GM18868 (cell line): ENCODE results near the gene GPR33.
"Not testable (repeated sequence)": the region's sequence is repeated elsewhere in the genome, so short reads cannot be mapped to it uniquely, and the experiment has no call there.

Source experiments
- ATAC-seq: cut with Tn5 transposase; IDR thresholded peaks from one replicate; pipeline ENCODE4 v1.9.1; 2021; ENCODE audit warnings: mild to moderate bottlenecking, moderate library complexity; ENCODE audit not compliant: unreplicated experiment

Gene GPR33

GRCh38 chr14:31461545-31461944, 26.3 kb downstream of the GPR33 start:
- ATAC-seq: no peak

- ATAC-seq: no peak
These were observed 29.9 kb downstream of the GPR33 start for GRCh38 chr14:31457665-31458659.

- ATAC-seq: peak; percentile 98
These were observed 30.8 kb downstream of the GPR33 start, which contains the start of gene DTD2 for GRCh38 chr14:31456841-31457664. Gene DTD2 (minus strand): TSS chr14:31457506. CDS start chr14:31457393, 113 bp downstream.

GRCh38 chr14:31449971-31450610, 37.7 kb downstream of the GPR33 start:
- ATAC-seq: peak; percentile 82

- no peak for ATAC-seq
These were observed 38.7 kb downstream of the GPR33 start for GRCh38 chr14:31449136-31449535.

- ATAC-seq: no peak
These were observed 42.1 kb downstream of the GPR33 start for GRCh38 chr14:31445703-31446102.

GRCh38 chr14:31442284-31442683, 45.6 kb downstream of the GPR33 start:
- no peak for ATAC-seq

GRCh38 chr14:31441273-31442111, 46.3 kb downstream of the GPR33 start:
- ATAC-seq: no peak

- no peak for ATAC-seq
These were observed 47.6 kb downstream of the GPR33 start for GRCh38 chr14:31440280-31440679.

GRCh38 chr14:31439561-31439960, 48.3 kb downstream of the GPR33 start:
- no peak for ATAC-seq

- ATAC-seq: not testable (repeated sequence)
These were observed 50.7 kb downstream of the GPR33 start for GRCh38 chr14:31437045-31437691.

GRCh38 chr14:31435276-31435675, 52.6 kb downstream of the GPR33 start:
- no peak for ATAC-seq
